ENCODE results near the gene SLC15A5.

DNA sequence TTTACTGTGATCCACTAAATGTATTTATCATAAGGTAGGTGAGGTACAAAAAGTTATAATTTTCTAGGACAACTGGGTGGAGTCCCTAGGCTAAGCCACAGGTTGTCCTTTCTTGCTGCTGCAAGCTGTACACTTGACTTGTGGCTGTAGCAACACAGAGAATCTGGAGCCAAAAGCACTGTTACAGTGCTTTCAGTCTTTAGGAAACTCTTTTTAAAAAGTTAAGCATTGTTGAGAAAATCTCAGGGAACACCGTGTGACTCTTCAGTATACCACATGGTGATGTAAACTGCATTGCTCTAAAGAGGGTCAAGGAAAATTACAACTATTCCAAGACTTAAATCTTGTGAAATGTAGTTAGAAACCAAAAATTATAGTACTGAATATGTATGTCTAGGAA, 11.4 kb downstream of the SLC15A5 start:
- TF ChIP-seq ISL1 (CRISPR knock-in tag; IDR thresholded peaks at IDR 0.05) (no peak), ESRRG (CRISPR knock-in tag; IDR thresholded peaks at IDR 0.05) (no peak)

Measured in SK-N-SH treated with all-trans-retinoic acid at 6 μM for 48 hours (cell line).